Erythroblast (primary cell): Measurements from ENCODE around the gene SCFD2.

Experiments
- GATA1 ChIP-seq: IDR thresholded peaks from 2 replicates; pipeline ENCODE4 v1.6.1; 2011; ENCODE audit warnings: low read depth, mild to moderate bottlenecking, control low read depth, low read length, moderate library complexity
- POLR2A ChIP-seq: IDR thresholded peaks from 2 replicates; pipeline ENCODE4 v1.6.1; 2011; ENCODE audit warnings: mild to moderate bottlenecking, low read length

DNA sequence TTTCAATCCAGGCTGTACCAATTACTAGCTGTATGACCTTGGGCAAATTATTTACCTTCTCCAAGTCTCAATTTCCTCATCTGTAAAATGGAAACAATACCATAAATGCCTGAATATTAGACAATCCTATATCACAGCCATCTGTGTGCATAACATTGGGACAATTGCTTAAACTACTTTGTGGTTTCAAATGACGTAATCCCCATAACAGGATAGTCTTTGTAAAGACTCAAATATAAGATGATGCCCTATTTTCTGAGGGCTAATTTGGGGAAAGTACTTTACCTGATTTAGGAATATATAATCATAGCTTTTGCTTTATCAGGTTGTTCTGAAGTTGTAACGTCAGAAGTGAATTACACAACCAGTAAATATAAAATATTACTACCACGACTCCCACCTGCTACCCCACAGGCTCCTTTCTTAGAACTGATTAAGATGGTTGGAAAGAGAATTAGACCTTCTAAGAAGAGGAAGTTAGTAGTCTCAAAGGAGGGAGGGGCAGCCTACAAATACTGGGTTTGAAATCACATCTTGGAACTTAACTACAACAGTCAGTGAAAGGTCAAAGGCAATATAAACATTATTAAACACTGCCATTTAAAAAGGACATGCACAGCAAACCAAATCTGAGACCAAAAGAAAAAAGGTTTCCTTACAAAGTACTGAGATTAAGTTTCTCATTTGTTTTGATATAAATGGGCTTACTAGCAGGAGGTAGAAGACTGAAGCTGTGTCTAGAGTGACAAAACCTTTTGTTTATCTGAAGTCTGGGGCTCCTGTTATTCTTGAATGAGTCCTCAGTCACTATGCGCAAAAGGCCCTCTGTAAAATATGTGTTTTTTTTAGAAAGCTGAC lies 215.0 kb downstream of the SCFD2 start:
- TF ChIP-seq POLR2A (no peak), GATA1 (no peak)
